Measurements from ENCODE around the gene C11orf42.

The C11orf42 gene, protein sequence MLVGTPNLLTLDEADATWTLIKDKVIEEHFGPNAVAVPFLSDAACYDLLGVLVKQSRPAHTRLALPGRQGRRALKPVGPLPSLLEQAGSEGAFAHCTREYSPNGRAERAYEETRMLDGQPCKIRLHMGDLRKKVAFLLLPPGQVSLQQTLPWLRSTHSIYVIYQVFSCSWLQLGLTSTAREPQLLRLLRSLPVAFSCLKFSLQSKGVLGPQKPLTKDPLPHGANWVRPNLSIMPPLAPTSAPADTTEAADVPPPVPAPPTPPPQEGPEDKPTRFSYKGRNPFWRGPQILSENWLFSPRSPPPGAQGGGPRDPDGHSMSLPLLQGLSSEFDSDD

DNA sequence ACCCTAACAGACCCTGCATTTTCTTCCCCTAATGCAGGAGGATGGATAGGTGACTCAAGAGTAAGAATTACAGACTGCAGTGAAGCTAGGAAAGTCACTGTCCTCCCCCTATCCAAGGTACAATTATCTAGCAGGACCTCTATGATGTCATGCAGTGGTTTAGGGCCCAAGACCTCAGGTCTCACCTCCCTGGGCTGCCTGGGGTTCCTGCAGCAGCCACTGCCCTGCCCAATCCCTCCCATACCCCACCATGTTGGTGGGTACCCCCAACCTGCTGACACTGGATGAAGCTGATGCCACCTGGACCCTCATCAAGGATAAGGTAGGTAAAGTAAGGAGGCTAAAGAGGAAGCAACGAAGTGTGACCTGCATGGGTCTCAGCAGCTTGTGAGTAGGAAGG, at the start of gene C11orf42:
C11orf42 (plus strand) TSS at position 192 of the 400 bp plus-strand sequence; CDS start at position 251, 59 bp downstream.
- DNase-seq = no peak

- DNase-seq = no peak
These were observed 48.6 kb upstream of the C11orf42 start for GRCh38 chr11:6156628-6157359.

GRCh38 chr11:6170226-6170625, 35.1 kb upstream of the C11orf42 start, which contains the start of gene OR52B2:
Gene OR52B2, minus strand, starts transcription at chr11:6170326. Its CDS starts 0 bp downstream, at chr11:6170326.
- no peak for DNase-seq

DNA sequence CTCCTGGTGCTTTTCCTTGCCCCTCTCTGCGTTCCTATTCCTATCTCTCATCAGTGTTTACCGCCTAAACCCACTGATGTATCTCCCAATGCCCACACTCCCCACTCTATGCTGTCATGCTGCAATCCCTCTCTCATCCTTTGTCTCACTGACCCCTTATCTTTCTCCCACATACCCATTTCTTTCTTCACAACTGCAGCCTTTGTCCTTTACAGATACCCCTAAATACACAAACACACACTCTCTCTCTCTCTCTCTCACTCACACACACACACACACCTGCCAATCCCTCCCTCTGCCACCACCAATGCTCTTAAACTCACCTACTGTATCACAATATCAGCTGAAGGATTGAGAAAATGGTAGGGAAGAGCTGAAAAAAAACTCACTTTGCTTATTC, 29.9 kb upstream of the C11orf42 start:
- DNase-seq = no peak

DNA sequence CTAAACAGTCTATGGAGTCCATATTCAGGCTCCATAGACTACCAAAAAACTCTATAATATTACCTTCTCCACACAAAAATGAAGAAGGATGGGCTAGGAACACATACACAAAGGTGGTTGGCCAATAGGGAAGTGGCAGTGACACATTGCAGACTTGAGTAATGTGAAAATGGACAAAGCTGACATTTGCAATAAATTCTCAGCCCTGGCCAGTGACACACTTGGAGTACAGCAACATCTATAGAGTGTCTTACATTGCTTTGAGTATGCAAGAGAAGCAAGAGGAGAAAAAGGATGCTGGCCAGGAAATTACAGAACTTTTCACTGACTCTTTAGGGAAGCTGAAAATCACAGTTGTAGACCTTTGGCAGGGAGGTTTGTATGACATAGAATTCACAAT, 13.6 kb upstream of the C11orf42 start:
- DNase-seq = no peak

GRCh38 chr11:6194065-6194581, 11.2 kb upstream of the C11orf42 start:
- no peak for DNase-seq

DNA sequence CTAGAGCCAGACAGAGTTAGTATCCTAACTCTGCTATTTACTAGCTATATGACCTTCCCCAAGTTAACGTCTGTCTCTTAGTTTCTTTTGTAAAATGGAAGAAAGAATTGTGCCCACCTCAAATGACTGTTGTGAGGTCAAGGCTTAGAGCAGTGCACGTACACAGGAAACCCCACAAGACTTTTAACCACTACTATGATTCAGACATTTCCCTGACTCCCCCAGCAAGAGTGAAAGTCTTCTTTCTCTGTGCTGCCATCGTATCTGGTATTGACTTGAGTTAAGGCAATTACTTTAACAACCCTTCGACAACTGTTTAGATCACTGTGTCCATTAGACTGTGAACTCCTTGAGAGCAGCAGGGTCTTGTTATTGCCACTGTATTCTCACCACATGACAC, 9.0 kb upstream of the C11orf42 start:
- no peak for DNase-seq

GRCh38 chr11:6197466-6198200, 7.7 kb upstream of the C11orf42 start:
- no peak for DNase-seq

DNA sequence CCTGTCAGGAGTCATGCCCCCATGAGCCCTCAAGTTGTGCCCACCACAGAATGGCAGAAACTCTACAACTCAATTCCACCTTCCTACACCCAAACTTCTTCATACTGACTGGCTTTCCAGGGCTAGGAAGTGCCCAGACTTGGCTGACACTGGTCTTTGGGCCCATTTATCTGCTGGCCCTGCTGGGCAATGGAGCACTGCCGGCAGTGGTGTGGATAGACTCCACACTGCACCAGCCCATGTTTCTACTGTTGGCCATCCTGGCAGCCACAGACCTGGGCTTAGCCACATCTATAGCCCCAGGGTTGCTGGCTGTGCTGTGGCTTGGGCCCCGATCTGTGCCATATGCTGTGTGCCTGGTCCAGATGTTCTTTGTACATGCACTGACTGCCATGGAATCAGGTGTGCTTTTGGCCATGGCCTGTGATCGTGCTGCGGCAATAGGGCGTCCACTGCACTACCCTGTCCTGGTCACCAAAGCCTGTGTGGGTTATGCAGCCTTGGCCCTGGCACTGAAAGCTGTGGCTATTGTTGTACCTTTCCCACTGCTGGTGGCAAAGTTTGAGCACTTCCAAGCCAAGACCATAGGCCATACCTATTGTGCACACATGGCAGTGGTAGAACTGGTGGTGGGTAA, 6.1 kb upstream of the C11orf42 start, which contains the start of gene OR52W1:
OR52W1 (plus strand) TSS at position 51 of the 637 bp plus-strand sequence; CDS start at position 51, 0 bp downstream.
- DNase-seq = no peak

DNA sequence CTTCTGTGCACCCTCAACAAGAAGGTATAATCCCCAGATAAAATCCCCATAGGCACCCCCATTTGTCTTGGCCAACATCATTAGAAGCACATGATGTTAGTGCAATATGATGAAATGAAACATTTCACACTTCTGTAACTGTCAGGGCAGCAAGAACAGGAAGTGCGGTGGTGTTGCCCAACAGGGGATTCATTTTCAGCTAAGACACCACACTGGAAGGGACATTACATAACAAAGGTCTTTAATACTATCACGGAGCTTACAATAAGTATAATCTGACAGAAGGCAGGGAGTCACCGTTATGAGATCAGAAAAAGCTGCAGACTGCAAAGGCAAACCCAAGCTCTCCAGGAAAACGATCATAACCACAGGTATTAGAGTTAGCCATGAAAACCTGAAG, 4.4 kb upstream of the C11orf42 start:
- no peak for DNase-seq

DNA sequence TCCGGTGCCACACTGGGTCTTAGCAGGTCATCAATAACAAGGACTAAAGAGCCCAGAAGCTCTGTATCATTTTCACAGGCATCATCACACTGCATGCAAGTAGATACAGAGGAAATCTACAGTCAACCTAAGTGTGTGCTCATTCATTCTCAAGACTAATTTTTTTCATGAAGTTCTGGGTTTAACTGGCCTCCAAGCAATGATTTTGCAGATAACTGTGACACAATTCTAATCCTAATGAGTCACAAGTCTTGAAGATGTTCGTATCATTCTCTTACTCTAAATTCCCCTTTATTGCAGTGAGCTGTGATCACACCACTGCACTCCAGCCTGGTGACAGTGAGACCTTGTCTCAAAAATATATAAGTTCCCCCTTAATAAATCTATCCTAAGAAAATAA, 3.9 kb upstream of the C11orf42 start:
- DNase-seq = no peak

- no peak for DNase-seq
These were observed 3.3 kb upstream of the C11orf42 start for GRCh38 chr11:6202041-6202440.

GRCh38 chr11:6203327-6203726, 2.0 kb upstream of the C11orf42 start:
- DNase-seq = no peak

GRCh38 chr11:6204706-6205105, 651 bp upstream of the C11orf42 start:
- DNase-seq = no peak

GRCh38 chr11:6206456-6207180, 1.3 kb downstream of the C11orf42 start:
- DNase-seq = no peak

- DNase-seq = no peak
These were observed 4.4 kb downstream of the C11orf42 start for GRCh38 chr11:6209801-6210200.

DNA sequence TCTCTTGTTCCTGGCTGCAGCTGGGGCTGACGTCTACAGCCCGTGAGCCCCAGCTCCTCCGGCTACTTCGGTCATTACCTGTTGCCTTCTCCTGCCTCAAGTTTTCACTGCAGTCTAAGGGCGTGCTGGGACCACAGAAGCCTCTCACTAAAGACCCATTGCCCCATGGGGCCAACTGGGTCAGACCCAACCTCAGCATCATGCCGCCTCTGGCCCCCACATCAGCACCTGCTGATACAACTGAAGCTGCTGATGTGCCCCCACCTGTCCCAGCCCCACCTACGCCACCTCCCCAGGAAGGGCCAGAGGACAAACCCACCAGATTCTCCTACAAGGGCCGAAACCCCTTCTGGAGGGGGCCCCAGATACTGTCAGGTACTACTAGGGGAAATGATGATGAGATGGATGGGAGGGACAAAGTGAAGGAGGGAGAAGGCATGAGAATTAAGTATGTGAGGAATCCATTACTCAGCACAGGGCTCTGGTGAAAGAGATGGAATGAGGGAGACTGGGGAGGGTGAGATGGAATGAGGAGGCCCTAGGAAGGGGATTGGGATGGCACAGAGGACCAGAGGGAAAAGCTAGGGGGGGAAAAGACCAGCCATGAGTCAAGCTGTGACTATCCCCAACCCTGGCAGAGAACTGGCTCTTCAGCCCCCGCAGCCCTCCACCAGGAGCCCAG, 5.1 kb downstream of the C11orf42 start:
- no peak for DNase-seq

- no peak for DNase-seq
These were observed 9.2 kb downstream of the C11orf42 start for GRCh38 chr11:6214530-6214929.

DNA sequence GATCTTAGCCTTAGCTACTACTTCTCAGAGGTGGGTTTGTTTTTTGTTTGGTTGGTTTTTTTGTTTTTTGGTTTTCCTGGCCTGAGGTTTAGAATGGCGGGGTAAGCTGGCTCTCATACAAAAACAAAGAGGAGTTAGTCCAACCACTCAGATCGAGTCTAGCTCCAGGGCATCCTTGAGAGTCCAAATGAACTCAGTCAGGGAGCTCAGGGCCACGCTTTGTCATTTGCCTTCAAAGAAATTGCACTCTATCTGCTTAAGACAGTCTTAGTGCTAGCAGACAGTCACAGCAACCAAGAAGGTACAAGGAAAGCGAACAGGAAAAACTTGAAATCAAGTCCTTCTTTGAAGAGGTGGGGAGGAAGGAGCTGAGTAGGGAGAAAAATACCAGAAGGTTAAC, 11.1 kb downstream of the C11orf42 start:
- no peak for DNase-seq

DNA sequence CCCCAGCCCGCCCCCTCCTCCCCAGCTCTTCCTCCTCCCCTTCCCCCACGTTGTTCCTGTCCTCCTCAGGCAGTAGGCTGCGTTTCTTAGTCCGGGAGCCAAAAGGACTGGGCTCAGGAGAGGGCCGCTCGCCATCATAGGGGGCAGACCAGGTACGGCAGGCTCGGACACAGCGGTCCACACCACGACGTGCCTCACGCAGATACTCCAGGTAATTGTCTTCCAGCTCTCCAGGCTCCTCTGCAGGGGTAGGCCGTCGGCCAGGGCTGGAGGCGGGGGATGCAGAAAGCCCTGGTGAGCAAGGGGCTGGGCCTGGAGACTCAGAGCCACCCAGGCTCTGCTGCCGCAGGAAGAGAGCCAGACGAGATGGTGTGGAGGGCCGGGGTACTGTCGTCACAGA, 12.4 kb downstream of the C11orf42 start:
- no peak for DNase-seq

DNA sequence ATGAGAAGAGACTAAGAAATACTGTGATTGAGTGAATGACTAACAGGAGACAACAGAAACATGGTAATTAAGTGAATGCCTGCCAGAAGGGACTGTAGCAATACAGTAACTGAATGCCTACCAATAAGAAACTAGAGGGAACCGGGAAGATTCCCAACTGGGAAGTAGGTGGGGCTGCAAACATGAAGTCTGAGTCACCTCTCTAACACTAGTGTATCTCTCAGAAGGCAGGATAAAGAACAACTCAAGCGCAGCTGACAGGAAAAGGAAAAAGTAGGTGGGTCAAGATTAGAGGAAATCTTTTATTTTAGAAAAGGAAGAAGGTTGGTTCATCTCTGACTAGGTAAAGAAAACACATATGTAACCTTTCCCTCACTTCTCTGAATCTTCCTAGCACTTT, 14.0 kb downstream of the C11orf42 start:
- no peak for DNase-seq

All from activated CD4-positive, alpha-beta T cell treated with anti-CD3 and anti-CD28 coated beads, Interleukin-2, amount 50 U/mL, for 1 hour (primary cell).